ENCODE results near the gene IL11. TPM values are rescaled to one million over a fixed set of nuclear protein-coding genes. Genes with fewer than 3 reads are reported as not detected.

The IL11 gene
- total RNA-seq, 1 experiment from 2014 or later: 0.41 TPM

- Histone ChIP-seq H3K9me3 (ENCODE audit: low read length) (no peaks in the 10 kb centered on the region), H3K4me2 (ENCODE audit: low read depth, low read length, poor library complexity, severe bottlenecking) (peak overlapping the region; percentile 92), H3K36me3 (ENCODE audit: insufficient read depth, low read length) (peaks cover 26% of the 10 kb centered on the region), H3K27me3 (ENCODE audit: low read length) (no peaks in the 10 kb centered on the region), H3K4me1 (ENCODE audit: low read length) (peaks cover 35% of the 10 kb centered on the region), H3K9ac (ENCODE audit: low read length) (peak overlapping the region; percentile 99; the same call in 1 of the 2 replicates), H2AFZ (ENCODE audit: low read length) (no peak overlapping the region), H3K27ac (ENCODE audit: low read length) (no peak overlapping the region), H3K9me2 (replicated peaks; ENCODE audit: insufficient read depth, low read length) (no peaks in the 10 kb centered on the region), H4K20me1 (ENCODE audit: insufficient read depth, low read depth, low read length) (peaks cover 50% of the 10 kb centered on the region), H3K4me3 (ENCODE audit: low read length) (peak overlapping the region; percentile 99; the same call in 1 of the 2 replicates), H3K79me2 (ENCODE audit: low read length) (peaks cover 17% of the 10 kb centered on the region)
- no peak for DNase-seq
Measured at GRCh38 chr19:55387736-55388497, 17.7 kb upstream of the IL11 start.

GRCh38 chr19:55386493-55386971 lies 16.3 kb upstream of the IL11 start:
- H3K9me2 ChIP-seq (replicated peaks; ENCODE audit: insufficient read depth, low read length): no peaks in the 10 kb centered on the region
- H3K27me3 ChIP-seq (ENCODE audit: low read length): no peaks in the 10 kb centered on the region
- H3K4me1 ChIP-seq (ENCODE audit: low read length): peaks cover 38% of the 10 kb centered on the region
- peaks cover 48% of the 10 kb centered on the region for H4K20me1 ChIP-seq (ENCODE audit: insufficient read depth, low read depth, low read length)
- peak overlapping the region; percentile 99 for H3K4me3 ChIP-seq (ENCODE audit: low read length)
- peaks cover 17% of the 10 kb centered on the region for H3K79me2 ChIP-seq (ENCODE audit: low read length)
- no peak for DNase-seq
- no peaks in the 10 kb centered on the region for H3K9me3 ChIP-seq (ENCODE audit: low read length)
- peaks cover 26% of the 10 kb centered on the region for H3K36me3 ChIP-seq (ENCODE audit: insufficient read depth, low read length)
- no peak overlapping the region for H2AFZ ChIP-seq (ENCODE audit: low read length)
- peak overlapping the region; percentile 92 for H3K4me2 ChIP-seq (ENCODE audit: low read depth, low read length, poor library complexity, severe bottlenecking)
- peak overlapping the region; percentile 92; the same call in 1 of the 2 replicates for H3K27ac ChIP-seq (ENCODE audit: low read length)
- peak overlapping the region; percentile 99 for H3K9ac ChIP-seq (ENCODE audit: low read length)

GRCh38 chr19:55385724-55386492 lies 15.6 kb upstream of the IL11 start, which contains the start of gene RPL28:
Gene RPL28, plus strand, starts transcription at chr19:55385932. Its CDS starts 426 bp downstream, at chr19:55386358.
- H3K27ac ChIP-seq (ENCODE audit: low read length): peak within 1 kb of the TSS; percentile 92
- peaks cover 38% of the 10 kb centered on the region for H3K4me1 ChIP-seq (ENCODE audit: low read length)

GRCh38 chr19:55384920-55385723 lies 14.9 kb upstream of the IL11 start:
- Histone ChIP-seq H2AFZ (ENCODE audit: low read length) (peak overlapping the region; percentile 74; the same call in 1 of the 2 replicates), H3K9me2 (replicated peaks; ENCODE audit: insufficient read depth, low read length) (no peaks in the 10 kb centered on the region), H3K4me2 (ENCODE audit: low read depth, low read length, poor library complexity, severe bottlenecking) (peak overlapping the region; percentile 92), H3K4me3 (ENCODE audit: low read length) (peak overlapping the region; percentile 99), H3K4me1 (ENCODE audit: low read length) (peaks cover 38% of the 10 kb centered on the region), H3K27me3 (ENCODE audit: low read length) (no peaks in the 10 kb centered on the region), H3K9ac (ENCODE audit: low read length) (peak overlapping the region; percentile 83), H3K9me3 (ENCODE audit: low read length) (no peaks in the 10 kb centered on the region), H4K20me1 (ENCODE audit: insufficient read depth, low read depth, low read length) (peaks cover 40% of the 10 kb centered on the region), H3K36me3 (ENCODE audit: insufficient read depth, low read length) (peaks cover 26% of the 10 kb centered on the region), H3K79me2 (ENCODE audit: low read length) (peaks cover 17% of the 10 kb centered on the region), H3K27ac (ENCODE audit: low read length) (peak overlapping the region; percentile 92)
- peak; percentile 99 for DNase-seq

More at GRCh38 chr19:55385724-55386492, 15.6 kb upstream of the IL11 start, which contains the start of gene RPL28:
- Histone ChIP-seq H3K9me2 (replicated peaks; ENCODE audit: insufficient read depth, low read length) (no peaks in the 10 kb centered on the region), H3K79me2 (ENCODE audit: low read length) (peaks cover 17% of the 10 kb centered on the region), H3K9me3 (ENCODE audit: low read length) (no peaks in the 10 kb centered on the region), H4K20me1 (ENCODE audit: insufficient read depth, low read depth, low read length) (peaks cover 41% of the 10 kb centered on the region), H3K36me3 (ENCODE audit: insufficient read depth, low read length) (peaks cover 26% of the 10 kb centered on the region), H3K4me3 (ENCODE audit: low read length) (peak within 1 kb of the TSS; percentile 99), H3K4me2 (ENCODE audit: low read depth, low read length, poor library complexity, severe bottlenecking) (peak within 1 kb of the TSS; percentile 92), H3K9ac (ENCODE audit: low read length) (peak within 1 kb of the TSS; percentile 99), H2AFZ (ENCODE audit: low read length) (peak within 1 kb of the TSS; percentile 74; the same call in 1 of the 2 replicates), H3K27me3 (ENCODE audit: low read length) (no peaks in the 10 kb centered on the region)
- DNase-seq: peak; percentile 100

- no peaks in the 10 kb centered on the region for H3K9me2 ChIP-seq (replicated peaks; ENCODE audit: insufficient read depth, low read length)
Measured at GRCh38 chr19:55384131-55384919, 14.1 kb upstream of the IL11 start, which contains the start of gene TMEM238. Gene TMEM238, minus strand, starts transcription at chr19:55384292. Its CDS starts 33 bp downstream, at chr19:55384259.

GRCh38 chr19:55383279-55384130 lies 13.2 kb upstream of the IL11 start:
- Histone ChIP-seq H3K9me3 (ENCODE audit: low read length) (no peaks in the 10 kb centered on the region), H3K4me3 (ENCODE audit: low read length) (peak overlapping the region; percentile 99), H4K20me1 (ENCODE audit: insufficient read depth, low read depth, low read length) (peaks cover 37% of the 10 kb centered on the region), H3K79me2 (ENCODE audit: low read length) (peaks cover 17% of the 10 kb centered on the region), H3K4me2 (ENCODE audit: low read depth, low read length, poor library complexity, severe bottlenecking) (peak overlapping the region; percentile 92), H3K9me2 (replicated peaks; ENCODE audit: insufficient read depth, low read length) (no peaks in the 10 kb centered on the region), H3K27me3 (ENCODE audit: low read length) (no peaks in the 10 kb centered on the region), H3K27ac (ENCODE audit: low read length) (peak overlapping the region; percentile 35; the same call in 1 of the 2 replicates), H3K4me1 (ENCODE audit: low read length) (peaks cover 39% of the 10 kb centered on the region), H2AFZ (ENCODE audit: low read length) (0 out of 2 replicates have a peak overlapping the region, but pooled peaks have one; percentile 58), H3K9ac (ENCODE audit: low read length) (peak overlapping the region; percentile 83), H3K36me3 (ENCODE audit: insufficient read depth, low read length) (peaks cover 23% of the 10 kb centered on the region)
- peak; percentile 93 for DNase-seq

More at GRCh38 chr19:55384131-55384919, 14.1 kb upstream of the IL11 start, which contains the start of gene TMEM238:
- peak within 1 kb of the TSS; percentile 58; the same call in 1 of the 2 replicates for H2AFZ ChIP-seq (ENCODE audit: low read length)
- H3K9me3 ChIP-seq (ENCODE audit: low read length): no peaks in the 10 kb centered on the region
- peak within 1 kb of the TSS; percentile 83 for H3K9ac ChIP-seq (ENCODE audit: low read length)
- peak within 1 kb of the TSS; percentile 92 for H3K27ac ChIP-seq (ENCODE audit: low read length)
- DNase-seq: peak; percentile 81
- peaks cover 26% of the 10 kb centered on the region for H3K36me3 ChIP-seq (ENCODE audit: insufficient read depth, low read length)
- peaks cover 17% of the 10 kb centered on the region for H3K79me2 ChIP-seq (ENCODE audit: low read length)
- H4K20me1 ChIP-seq (ENCODE audit: insufficient read depth, low read depth, low read length): peaks cover 37% of the 10 kb centered on the region
- peak within 1 kb of the TSS; percentile 92 for H3K4me2 ChIP-seq (ENCODE audit: low read depth, low read length, poor library complexity, severe bottlenecking)
- H3K4me1 ChIP-seq (ENCODE audit: low read length): peaks cover 38% of the 10 kb centered on the region
- H3K4me3 ChIP-seq (ENCODE audit: low read length): peak within 1 kb of the TSS; percentile 99
- H3K27me3 ChIP-seq (ENCODE audit: low read length): no peaks in the 10 kb centered on the region
